Hair follicular keratinocyte (primary cell): Measurements from ENCODE around the gene KDM3A. TPM values are rescaled to one million over a fixed set of nuclear protein-coding genes. Genes with fewer than 3 reads are reported as not detected.

Experiments used
- total RNA-seq: library from RNA; depleted of rRNA; stranded (reverse); fragments of >200 nt; gene quantifications from 2 replicates; pipeline ENCODE4 v1.2.3, GENCODE V29; 2015

The KDM3A gene, protein sequence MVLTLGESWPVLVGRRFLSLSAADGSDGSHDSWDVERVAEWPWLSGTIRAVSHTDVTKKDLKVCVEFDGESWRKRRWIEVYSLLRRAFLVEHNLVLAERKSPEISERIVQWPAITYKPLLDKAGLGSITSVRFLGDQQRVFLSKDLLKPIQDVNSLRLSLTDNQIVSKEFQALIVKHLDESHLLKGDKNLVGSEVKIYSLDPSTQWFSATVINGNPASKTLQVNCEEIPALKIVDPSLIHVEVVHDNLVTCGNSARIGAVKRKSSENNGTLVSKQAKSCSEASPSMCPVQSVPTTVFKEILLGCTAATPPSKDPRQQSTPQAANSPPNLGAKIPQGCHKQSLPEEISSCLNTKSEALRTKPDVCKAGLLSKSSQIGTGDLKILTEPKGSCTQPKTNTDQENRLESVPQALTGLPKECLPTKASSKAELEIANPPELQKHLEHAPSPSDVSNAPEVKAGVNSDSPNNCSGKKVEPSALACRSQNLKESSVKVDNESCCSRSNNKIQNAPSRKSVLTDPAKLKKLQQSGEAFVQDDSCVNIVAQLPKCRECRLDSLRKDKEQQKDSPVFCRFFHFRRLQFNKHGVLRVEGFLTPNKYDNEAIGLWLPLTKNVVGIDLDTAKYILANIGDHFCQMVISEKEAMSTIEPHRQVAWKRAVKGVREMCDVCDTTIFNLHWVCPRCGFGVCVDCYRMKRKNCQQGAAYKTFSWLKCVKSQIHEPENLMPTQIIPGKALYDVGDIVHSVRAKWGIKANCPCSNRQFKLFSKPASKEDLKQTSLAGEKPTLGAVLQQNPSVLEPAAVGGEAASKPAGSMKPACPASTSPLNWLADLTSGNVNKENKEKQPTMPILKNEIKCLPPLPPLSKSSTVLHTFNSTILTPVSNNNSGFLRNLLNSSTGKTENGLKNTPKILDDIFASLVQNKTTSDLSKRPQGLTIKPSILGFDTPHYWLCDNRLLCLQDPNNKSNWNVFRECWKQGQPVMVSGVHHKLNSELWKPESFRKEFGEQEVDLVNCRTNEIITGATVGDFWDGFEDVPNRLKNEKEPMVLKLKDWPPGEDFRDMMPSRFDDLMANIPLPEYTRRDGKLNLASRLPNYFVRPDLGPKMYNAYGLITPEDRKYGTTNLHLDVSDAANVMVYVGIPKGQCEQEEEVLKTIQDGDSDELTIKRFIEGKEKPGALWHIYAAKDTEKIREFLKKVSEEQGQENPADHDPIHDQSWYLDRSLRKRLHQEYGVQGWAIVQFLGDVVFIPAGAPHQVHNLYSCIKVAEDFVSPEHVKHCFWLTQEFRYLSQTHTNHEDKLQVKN (N-terminal part only)
- 6.9 and 9.3 TPM in 2 replicates for total RNA-seq

DNA sequence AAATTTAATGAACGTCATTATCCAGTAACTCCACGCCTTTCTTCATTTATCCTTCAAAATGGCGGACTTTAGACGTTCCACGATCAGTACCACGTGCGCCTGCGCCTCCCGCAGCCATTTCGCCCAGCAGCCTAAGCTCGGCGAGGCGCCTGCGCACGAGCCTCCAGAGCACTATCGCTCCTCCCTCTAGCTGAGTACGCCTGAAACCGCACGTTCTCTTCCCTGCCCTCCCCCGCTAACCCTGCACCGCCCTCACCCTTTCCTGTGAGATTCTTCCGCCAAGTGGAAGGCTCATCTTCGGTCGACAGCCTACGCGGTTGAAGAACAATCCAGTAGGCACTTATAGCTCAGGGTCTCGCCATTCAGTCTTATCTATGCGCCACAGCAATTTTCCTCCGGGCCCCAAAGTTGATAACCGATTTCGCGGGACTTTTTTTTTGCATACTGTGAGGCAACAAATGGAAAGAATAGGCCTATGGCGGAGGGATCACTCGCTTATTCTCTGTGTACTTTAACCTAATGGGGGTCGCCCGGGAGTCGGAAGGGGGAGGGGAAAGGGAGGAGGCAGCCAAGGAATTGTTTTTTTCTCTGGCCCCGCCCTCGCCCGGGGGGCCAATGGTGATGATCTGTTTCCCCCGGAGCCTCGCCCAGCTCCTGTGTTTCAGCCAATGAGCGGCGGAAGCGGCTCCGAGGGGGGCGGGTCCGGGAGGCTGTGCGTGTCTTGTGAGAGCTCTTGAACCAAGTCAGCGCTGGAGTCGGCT, at the start of gene KDM3A:
Gene KDM3A, plus strand, starts transcription at position 741 of the 761 bp plus-strand sequence. CDS start 677 bp downstream, outside the sequence.

Other genes with a start within 250 kb of the KDM3A start
- gene IMMT, start 245.9 kb upstream of the KDM3A start, total RNA-seq: 78.5 and 82.9 TPM in 2 replicates
- gene MRPL35, start 241.9 kb upstream of the KDM3A start, total RNA-seq: 42.8 and 45.0 TPM in 2 replicates
- 0.16 TPM in 1 of 2 replicates, not detected in the other for gene REEP1, start 103.7 kb upstream of the KDM3A start, total RNA-seq
- gene CHMP3, start 122.1 kb downstream of the KDM3A start, total RNA-seq: 62.5 and 80.5 TPM in 2 replicates
- gene RNF103, start 182.5 kb downstream of the KDM3A start, total RNA-seq: 9.8 and 10.3 TPM in 2 replicates